GM12878 (cell line): Measurements from ENCODE around the gene CCDC107. TPM values are rescaled to one million over a fixed set of nuclear protein-coding genes. Genes with fewer than 3 reads are reported as not detected.

Source experiments
- CHD1 ChIP-seq: IDR thresholded peaks from 2 replicates; pipeline ENCODE4 v1.6.1; 2012; ENCODE audit warnings: low read depth, low read length, improper control_type of control experiment
- E4F1 ChIP-seq: fragments of 450-650 bp; IDR thresholded peaks from 2 replicates; pipeline ENCODE4 v1.6.1; 2018; ENCODE audit warnings: borderline replicate concordance, mild to moderate bottlenecking; ENCODE audit not compliant: partially characterized antibody
- ETV6 ChIP-seq, 2 experiments: fragments of 450-650 bp in 1 of 2; IDR thresholded peaks in 1 of 2; conservative IDR thresholded peaks in 1 of 2; 2 replicates each; pipeline ENCODE4 v1.6.1; 2014; ENCODE audit warnings: antibody characterized with exemption in 1 of 2, borderline replicate concordance in 1 of 2, low read depth in 1 of 2, mild to moderate bottlenecking in 1 of 2, moderate library complexity in 1 of 2
- IKZF1 ChIP-seq: fragments of 450-650 bp; conservative IDR thresholded peaks from 2 replicates; pipeline ENCODE4 v1.6.1; 2017; ENCODE audit warnings: antibody characterized with exemption, mild to moderate bottlenecking
- IKZF2 ChIP-seq, 2 experiments: fragments of 450-650 bp; IDR thresholded peaks; 2 replicates each; pipeline ENCODE4 v1.6.1; 2017; ENCODE audit warnings: mild to moderate bottlenecking in 2 of 2, moderate library complexity in 2 of 2
- IRF3 ChIP-seq: fragments of 450-650 bp; IDR thresholded peaks from 2 replicates; pipeline ENCODE4 v1.6.1; 2014; ENCODE audit warnings: mild to moderate bottlenecking
- JUNB ChIP-seq: IDR thresholded peaks from 2 replicates; pipeline ENCODE4 v1.6.1; 2016; ENCODE audit warnings: antibody characterized with exemption, mild to moderate bottlenecking
- MEF2B ChIP-seq: fragments of 450-650 bp; IDR thresholded peaks from 2 replicates; pipeline ENCODE4 v1.6.1; 2018; ENCODE audit warnings: mild to moderate bottlenecking, moderate library complexity; ENCODE audit not compliant: partially characterized antibody, poor library complexity, severe bottlenecking
- NFYA ChIP-seq: IDR thresholded peaks from 2 replicates; pipeline ENCODE4 v1.6.1; 2011; ENCODE audit warnings: low read depth, mild to moderate bottlenecking, low read length, improper control_type of control experiment, borderline replicate concordance
- NR2F1 ChIP-seq: fragments of 450-650 bp; conservative IDR thresholded peaks from 2 replicates; pipeline ENCODE4 v1.6.1; 2017; ENCODE audit warnings: mild to moderate bottlenecking
- POLR2AphosphoS2 ChIP-seq: IDR thresholded peaks from 2 replicates; pipeline ENCODE4 v1.6.1; 2011; ENCODE audit warnings: low read depth, mild to moderate bottlenecking, low read length, improper control_type of control experiment, moderate library complexity
- POLR2AphosphoS5 ChIP-seq: IDR thresholded peaks from 2 replicates; pipeline ENCODE4 v1.6.1; 2011; ENCODE audit warnings: mild to moderate bottlenecking, low read length, inconsistent platforms
- RAD21 ChIP-seq: IDR thresholded peaks from 2 replicates; pipeline ENCODE4 v1.6.1; 2011; ENCODE audit warnings: mild to moderate bottlenecking, low read depth, low read length, moderate library complexity; ENCODE audit not compliant: insufficient read depth
- RELA ChIP-seq: fragments of 450-650 bp; IDR thresholded peaks from 2 replicates; pipeline ENCODE4 v1.8.0; 2014; ENCODE audit warnings: borderline replicate concordance; ENCODE audit not compliant: partially characterized antibody
- SIN3A ChIP-seq: IDR thresholded peaks from 2 replicates; pipeline ENCODE4 v1.6.1; 2012; ENCODE audit warnings: low read depth, low read length, improper control_type of control experiment
- STAT3 ChIP-seq: IDR thresholded peaks from 2 replicates; pipeline ENCODE4 v1.6.1; 2011; ENCODE audit warnings: low read depth, low read length, improper control_type of control experiment
- WRNIP1 ChIP-seq: IDR thresholded peaks from 2 replicates; pipeline ENCODE4 v1.6.1; 2011; ENCODE audit warnings: low read depth, low read length, improper control_type of control experiment, borderline replicate concordance
- ZBED1 ChIP-seq: IDR thresholded peaks from 2 replicates; pipeline ENCODE4 v1.6.1; 2016; ENCODE audit warnings: borderline replicate concordance
- polyA plus RNA-seq, 11 experiments: library from polyadenylated mRNA; depleted of rRNA in 4 of 11; unstranded in 6 of 11; stranded (reverse) in 5 of 11; fragments of >200 nt; fragmentation: Nextera tagmentation in 4 of 11; fragmentation: Illumina TruSeq in 1 of 11; extraction: Ambion mirVana in 4 of 11; extraction: Trizol in 1 of 11; gene quantifications; 1 replicate in 1 of 11; 2 replicates in 10 of 11; pipeline versions ENCODE4 v1.2.1 to v1.2.3, GENCODE V29; 2011 to 2016; ENCODE audit warnings: inconsistent platforms in 2 of 11, missing spikeins in 2 of 11, low read depth in 1 of 11
- total RNA-seq, 4 experiments: library from RNA; depleted of rRNA in 3 of 4; stranded (reverse); fragments of >200 nt in 3 of 4; fragmentation: Illumina TruSeq in 1 of 4; extraction: Trizol in 1 of 4; gene quantifications; 2 replicates each; pipeline versions ENCODE4 v1.2.1 to v1.2.3, GENCODE V29; 2013 to 2021
- TF ChIP-seq, protein P1 (sequence below): IDR thresholded peaks from 2 replicates; pipeline ENCODE4 v1.6.1; 2012; ENCODE audit warnings: low read depth, low read length, improper control_type of control experiment
- TF ChIP-seq, protein P2 (sequence below): fragments of 450-650 bp; IDR thresholded peaks from 2 replicates; pipeline ENCODE4 v1.6.1; 2017; ENCODE audit warnings: mild to moderate bottlenecking, moderate library complexity

Gene CCDC107
- total and polyA plus RNA-seq, 10 of the 15 experiments (the other 5 are each of a cell fraction or from before 2014, with no cell fraction given), result 0.19 to 18.3 (median 10.6) TPM

DNA sequence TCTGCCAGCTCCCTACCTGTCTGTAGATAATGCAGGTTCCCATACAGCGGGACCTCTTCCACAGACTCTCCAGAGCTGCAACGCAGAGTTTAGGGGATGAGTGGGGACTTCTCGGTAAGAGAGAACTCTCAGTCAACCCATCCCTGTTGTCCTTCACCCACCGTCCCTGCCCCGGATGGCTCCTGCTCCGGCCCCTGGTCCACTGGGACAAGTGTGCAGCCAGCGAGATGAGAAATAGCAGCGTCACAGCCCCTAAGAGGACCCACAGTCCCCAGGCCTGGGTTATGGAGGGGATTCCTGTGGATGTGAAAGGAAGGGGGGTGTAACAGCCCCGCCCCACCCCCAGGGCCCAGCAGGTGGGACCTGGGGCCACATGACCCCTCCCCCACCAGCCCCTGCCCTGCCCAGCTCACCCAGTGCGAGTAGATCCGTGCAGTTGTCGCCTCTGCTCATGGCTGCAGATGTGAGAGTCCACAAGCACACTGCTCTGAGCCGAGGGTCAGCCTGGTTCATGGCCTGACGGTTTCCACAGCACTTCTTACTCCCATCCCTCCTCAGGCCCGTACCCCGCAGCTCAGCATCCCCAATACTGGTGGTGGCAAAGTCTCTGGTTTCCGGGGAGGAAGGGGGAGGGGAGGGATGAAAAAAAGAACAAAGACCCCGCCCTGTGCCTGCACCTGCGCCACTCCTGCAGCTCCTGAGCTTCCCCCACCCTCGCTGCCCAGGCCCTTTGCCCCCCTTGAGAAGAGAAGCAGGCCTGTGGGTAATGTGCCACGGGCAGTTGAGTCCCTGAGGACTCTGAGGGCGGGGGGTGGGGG lies 7.5 kb upstream of the CCDC107 start, which contains the start of gene SIT1 (continued):
- TF ChIP-seq RELA, result no peak
- TF ChIP-seq E4F1, result no peak
- TF ChIP-seq, protein P1, sequence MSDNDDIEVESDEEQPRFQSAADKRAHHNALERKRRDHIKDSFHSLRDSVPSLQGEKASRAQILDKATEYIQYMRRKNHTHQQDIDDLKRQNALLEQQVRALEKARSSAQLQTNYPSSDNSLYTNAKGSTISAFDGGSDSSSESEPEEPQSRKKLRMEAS, result peak; percentile 45; the same call in 1 of the 2 replicates
- peak; percentile 62 for TF ChIP-seq MEF2B
- TF ChIP-seq, protein P2, sequence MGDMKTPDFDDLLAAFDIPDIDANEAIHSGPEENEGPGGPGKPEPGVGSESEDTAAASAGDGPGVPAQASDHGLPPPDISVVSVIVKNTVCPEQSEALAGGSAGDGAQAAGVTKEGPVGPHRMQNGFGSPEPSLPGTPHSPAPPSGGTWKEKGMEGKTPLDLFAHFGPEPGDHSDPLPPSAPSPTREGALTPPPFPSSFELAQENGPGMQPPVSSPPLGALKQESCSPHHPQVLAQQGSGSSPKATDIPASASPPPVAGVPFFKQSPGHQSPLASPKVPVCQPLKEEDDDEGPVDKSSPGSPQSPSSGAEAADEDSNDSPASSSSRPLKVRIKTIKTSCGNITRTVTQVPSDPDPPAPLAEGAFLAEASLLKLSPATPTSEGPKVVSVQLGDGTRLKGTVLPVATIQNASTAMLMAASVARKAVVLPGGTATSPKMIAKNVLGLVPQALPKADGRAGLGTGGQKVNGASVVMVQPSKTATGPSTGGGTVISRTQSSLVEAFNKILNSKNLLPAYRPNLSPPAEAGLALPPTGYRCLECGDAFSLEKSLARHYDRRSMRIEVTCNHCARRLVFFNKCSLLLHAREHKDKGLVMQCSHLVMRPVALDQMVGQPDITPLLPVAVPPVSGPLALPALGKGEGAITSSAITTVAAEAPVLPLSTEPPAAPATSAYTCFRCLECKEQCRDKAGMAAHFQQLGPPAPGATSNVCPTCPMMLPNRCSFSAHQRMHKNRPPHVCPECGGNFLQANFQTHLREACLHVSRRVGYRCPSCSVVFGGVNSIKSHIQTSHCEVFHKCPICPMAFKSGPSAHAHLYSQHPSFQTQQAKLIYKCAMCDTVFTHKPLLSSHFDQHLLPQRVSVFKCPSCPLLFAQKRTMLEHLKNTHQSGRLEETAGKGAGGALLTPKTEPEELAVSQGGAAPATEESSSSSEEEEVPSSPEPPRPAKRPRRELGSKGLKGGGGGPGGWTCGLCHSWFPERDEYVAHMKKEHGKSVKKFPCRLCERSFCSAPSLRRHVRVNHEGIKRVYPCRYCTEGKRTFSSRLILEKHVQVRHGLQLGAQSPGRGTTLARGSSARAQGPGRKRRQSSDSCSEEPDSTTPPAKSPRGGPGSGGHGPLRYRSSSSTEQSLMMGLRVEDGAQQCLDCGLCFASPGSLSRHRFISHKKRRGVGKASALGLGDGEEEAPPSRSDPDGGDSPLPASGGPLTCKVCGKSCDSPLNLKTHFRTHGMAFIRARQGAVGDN, result peak; percentile 76
- no peak for TF ChIP-seq POLR2AphosphoS5
- TF ChIP-seq IKZF2 (IDR thresholded peaks at IDR 0.05), result no peak
- no peak for TF ChIP-seq STAT3
- no peak for TF ChIP-seq JUNB
- no peak for TF ChIP-seq RAD21
- TF ChIP-seq NFYA, result no peak
- 0 out of 2 replicates have a peak, but pooled peaks have one; percentile 8 for TF ChIP-seq IKZF1
- no peak for TF ChIP-seq ETV6 (conservative IDR thresholded peaks at IDR 0.05 in 1 of 2, IDR thresholded peaks at IDR 0.05 in 1 of 2; ENCODE audit: borderline replicate concordance in 1 of 2, low read depth in 1 of 2)
- no peak for TF ChIP-seq POLR2AphosphoS2
- no peak for TF ChIP-seq SIN3A
- TF ChIP-seq CHD1, result no peak
- TF ChIP-seq WRNIP1, result no peak
- TF ChIP-seq IRF3, result no peak
- no peak; the same call in 1 of the 2 replicates for TF ChIP-seq ZBED1
- TF ChIP-seq NR2F1, result no peak
